ENCODE results near the gene PPP2R3B. TPM values are rescaled to one million over a fixed set of nuclear protein-coding genes. Genes with fewer than 3 reads are reported as not detected.
A peak's percentile ranks its signal among the peaks of the same experiment; 100 is the strongest.
"Not testable (repeated sequence)": the region's sequence is repeated elsewhere in the genome, so short reads cannot be mapped to it uniquely, and the experiment has no call there.

The PPP2R3B gene
- total RNA-seq, 2 donors from 2014 or later = 23.9 to 37.8 TPM

DNA sequence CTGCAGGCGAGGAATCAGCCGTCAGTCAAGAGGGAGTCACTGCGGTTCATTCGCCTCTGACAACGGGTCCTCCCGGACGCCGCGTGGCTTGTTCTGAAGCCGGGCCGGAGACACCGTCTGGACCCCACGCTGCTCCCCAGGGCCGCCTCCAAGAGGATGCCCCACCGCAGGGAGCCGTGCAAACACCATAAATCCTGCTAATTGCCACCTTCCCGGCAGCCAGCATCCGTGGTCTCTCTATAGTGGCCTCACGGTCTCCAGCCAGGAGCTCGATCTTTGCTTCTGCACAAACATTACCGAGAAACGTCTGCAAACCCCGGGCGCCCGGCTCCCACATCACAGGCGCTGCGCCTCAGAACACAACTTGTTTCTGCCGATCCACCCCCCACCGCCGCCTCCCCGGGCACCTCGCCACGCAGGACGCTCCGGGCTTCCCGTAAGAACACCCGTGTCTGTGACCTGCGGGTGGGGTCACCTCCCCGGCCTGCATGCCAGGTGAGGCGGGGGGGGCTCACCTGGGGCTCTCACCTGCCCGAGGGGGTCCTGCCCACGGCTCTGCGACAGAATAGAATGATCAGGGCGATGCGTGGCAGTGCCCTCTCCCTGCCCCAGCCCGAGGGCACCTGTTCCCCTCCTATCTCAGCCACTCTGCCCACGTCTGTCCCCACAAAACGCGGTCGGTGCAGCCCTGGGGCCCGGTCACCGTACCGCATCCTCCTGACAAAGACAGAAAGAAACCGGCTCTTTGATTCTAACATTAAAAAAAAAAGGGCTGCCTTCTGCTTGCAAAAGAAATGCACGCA, 32.4 kb upstream of the PPP2R3B start:
- ATAC-seq (no peak), DNase-seq (ENCODE audit: low spot score in 2 of 2) (no peak)
- Mint-ChIP-seq H3K9me3 (no peaks in the 10 kb centered on the region), H3K27ac (no peak overlapping the region), H3K36me3 (no peaks in the 10 kb centered on the region)

DNA sequence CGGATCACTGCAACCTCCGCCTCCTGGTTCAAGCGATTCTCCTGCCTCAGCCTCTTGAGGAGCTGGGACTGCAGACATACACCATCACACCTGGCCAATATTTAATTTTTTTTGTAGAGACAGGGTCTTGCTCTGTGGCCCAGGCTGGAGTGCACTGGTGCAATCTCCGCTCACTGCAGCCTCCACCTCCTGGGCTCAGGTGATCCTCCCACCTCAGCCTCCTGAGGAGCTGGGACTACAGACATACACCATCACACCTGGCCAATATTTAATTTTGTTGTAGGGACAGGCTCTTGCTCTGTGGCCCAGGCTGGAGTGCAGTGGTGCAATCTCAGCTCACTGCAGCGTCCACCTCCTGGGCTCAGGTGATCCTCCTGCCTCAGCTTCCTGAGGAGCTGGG, 28.8 kb upstream of the PPP2R3B start:
- not testable (repeated sequence) for H3K27ac Mint-ChIP-seq; DNase-seq (ENCODE audit: low spot score in 2 of 2); H3K9me3 Mint-ChIP-seq; H3K36me3 Mint-ChIP-seq; ATAC-seq

DNA sequence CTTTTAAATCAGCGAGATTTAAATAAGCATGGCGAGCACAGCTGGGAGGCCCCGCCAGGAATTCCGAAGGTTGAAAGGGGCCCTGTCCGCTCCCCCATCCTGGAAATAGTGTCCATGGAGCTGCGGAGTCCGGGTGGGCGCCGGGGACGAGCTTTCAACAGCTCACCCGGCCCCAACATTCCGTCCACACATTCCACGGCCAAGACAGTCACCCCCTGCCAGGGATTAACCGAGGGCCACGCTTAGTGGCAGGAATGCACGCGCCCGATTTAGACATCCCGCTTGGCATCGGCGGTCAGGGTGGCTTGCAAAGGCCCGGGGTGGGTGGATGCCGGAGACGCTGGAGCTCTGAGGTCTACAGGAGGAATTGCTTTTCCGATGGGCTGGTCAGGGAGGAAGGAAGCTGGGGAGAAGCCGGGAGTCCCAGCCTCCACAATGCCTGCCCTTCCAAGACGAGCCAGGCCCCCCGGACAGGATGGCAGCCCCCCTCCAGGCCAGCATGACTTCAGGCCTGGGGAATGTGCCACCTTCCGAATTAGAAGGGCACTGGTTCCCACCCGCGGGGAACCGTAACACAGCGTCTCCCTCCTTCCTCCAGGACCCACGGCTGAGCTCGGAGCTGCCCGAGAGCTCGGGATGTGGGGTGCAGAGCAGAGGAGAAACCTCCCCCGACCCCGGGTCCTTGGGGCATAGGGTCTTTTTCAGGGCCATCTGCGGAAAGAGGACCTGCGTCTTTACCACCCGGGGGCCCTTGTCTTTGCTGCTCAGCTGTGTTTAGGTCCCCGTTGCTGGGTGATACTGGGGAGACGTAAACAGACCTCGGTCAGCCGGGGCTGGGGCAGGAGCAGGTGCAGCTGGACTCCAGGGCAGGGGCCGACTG, 26.9 kb upstream of the PPP2R3B start:
- ATAC-seq (no peak), DNase-seq (ENCODE audit: low spot score in 2 of 2) (no peak)
- Mint-ChIP-seq H3K36me3 (peaks cover 5 to 9% of the 10 kb centered on the region in 2 donors), H3K27ac (no peak overlapping the region), H3K9me3 (peaks cover 3 to 4% of the 10 kb centered on the region in 2 donors)

DNA sequence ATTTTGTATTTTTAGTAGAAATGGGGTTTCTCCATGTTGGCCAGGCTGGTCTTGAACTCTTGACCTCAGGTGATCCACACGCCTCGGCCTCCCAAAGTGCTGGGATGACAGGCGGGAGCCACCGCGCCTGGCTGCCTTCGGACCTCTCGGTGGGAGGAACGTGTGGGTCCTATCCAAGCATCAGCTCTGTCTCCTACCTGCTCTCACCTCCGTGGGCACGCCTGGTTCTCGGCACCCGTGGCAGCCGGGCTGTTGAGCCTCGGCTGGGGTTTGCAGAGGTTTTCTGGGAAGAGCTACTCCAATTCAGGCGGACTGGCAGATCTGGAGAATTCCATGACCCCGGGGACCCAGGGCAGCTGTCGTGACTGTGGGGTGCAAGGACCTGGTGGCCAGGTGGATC, 23.6 kb upstream of the PPP2R3B start:
- ATAC-seq (no peak), DNase-seq (ENCODE audit: low spot score in 2 of 2) (no peak)
- no peak overlapping the region for H3K27ac Mint-ChIP-seq
- peaks cover 3 to 4% of the 10 kb centered on the region in 2 donors for H3K9me3 Mint-ChIP-seq
- H3K36me3 Mint-ChIP-seq = peaks cover 5 to 9% of the 10 kb centered on the region in 2 donors

DNA sequence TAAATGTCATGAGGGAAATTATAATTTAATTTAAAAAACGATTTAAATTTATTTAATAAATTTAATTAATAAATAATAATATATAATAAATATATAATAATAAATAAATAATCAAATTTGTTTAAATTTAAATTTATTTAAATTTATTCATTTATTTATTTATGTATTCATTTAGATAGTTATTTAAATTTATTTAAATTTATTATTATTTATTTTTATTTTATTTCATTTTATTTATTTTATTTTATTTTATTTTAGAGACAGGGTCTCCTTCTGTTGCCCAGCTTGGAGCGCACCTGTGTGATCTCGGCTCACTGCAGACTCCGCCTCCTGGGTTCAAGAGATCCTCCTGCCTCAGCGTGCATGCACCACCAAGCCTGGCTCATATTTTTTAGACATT, 18.4 kb upstream of the PPP2R3B start:
- Mint-ChIP-seq H3K9me3 (peaks cover 3 to 4% of the 10 kb centered on the region in 2 donors), H3K36me3 (peaks cover 5 to 9% of the 10 kb centered on the region in 2 donors), H3K27ac (no peak overlapping the region)
- ATAC-seq (no peak), DNase-seq (ENCODE audit: low spot score in 2 of 2) (no peak)

DNA sequence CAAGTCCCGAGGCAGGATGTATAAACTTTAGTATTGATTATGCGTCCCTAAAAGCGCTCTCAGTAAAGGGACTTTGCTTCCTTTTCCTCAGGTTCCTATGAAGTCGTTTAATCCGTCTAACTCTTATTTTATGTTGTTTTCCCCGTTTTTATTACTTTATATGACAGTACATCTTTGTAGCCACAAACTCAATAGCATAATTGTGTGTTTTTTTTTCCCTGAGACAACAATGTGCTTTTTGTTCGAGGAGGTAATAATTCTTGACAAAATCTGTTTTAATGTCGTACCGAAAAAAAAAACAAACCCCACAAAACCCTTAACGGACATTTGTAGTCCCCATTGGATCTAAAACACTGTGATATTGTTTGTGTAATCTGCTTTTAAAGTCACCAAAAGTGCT, 17.9 kb upstream of the PPP2R3B start:
- DNase-seq (ENCODE audit: low spot score in 2 of 2) (no peak), ATAC-seq (no peak)
- Mint-ChIP-seq H3K9me3 (peaks cover 3 to 4% of the 10 kb centered on the region in 2 donors), H3K27ac (no peak overlapping the region), H3K36me3 (peaks cover 5 to 9% of the 10 kb centered on the region in 2 donors)

DNA sequence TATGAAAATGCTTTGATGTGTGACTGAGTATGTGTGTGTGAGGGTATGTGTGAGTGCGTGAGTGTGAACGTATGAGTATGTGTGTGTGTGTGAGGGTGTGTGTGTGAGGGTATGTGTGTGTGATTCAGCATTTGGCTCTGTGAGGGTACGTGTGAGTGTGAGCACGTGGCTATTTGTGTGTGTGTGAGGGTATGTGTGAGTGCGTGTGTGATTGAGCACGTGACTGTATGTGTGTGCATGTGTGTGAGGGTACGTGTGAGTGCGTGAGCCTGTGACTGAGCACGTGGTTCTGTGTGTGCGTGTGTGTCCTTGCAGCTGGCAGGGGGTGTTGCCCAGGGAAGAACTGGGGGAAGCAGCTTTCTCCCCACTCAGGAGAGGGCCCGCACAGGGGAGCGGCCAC, 16.1 kb upstream of the PPP2R3B start:
- no peaks in the 10 kb centered on the region for H3K9me3 Mint-ChIP-seq
- H3K36me3 Mint-ChIP-seq = no peaks in the 10 kb centered on the region
- no peak for DNase-seq (ENCODE audit: low spot score in 2 of 2)
- no peak overlapping the region for H3K27ac Mint-ChIP-seq
- no peak for ATAC-seq

DNA sequence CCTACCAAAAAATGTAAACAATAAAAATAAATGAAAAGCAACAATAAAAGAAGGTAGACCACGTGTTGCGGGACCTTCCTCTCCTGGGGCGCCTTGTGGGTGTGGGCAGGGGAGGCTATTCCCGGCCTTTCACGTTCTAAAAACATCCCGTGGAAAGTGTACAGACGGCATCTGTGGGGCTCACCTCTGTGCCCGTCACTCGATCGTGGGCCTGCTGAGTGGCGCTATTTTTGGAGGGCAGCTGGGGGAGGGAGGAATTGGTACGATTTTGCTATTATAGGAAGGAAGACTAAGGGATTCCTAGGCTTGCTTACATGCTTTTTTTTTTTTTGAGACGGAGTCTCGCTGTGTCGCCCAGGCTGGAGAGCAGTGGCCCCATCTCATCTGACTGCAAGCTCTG, 13.6 kb upstream of the PPP2R3B start:
- ATAC-seq (no peak), DNase-seq (ENCODE audit: low spot score in 2 of 2) (no peak)
- H3K36me3 Mint-ChIP-seq = no peaks in the 10 kb centered on the region
- H3K27ac Mint-ChIP-seq = no peak overlapping the region
- no peaks in the 10 kb centered on the region for H3K9me3 Mint-ChIP-seq

DNA sequence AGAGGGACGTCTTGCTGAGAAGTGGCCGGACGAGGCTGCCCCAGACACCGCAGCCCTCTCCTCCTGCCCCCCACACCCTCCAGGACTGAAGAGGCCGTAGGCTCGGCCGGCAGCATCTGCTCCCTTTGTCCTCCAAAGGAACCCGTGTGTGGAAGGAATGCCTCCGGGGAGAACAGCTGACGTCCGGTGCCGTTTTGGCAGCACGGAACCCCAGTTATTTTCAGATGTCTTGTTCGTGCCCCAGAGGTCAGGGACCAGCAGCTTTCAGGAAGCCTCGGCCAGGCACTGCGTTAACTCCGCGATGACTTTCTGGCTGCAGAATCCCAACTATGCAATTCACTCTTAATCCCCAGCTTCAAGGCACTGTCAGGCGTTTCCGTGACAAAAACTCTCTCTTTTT, 10.9 kb upstream of the PPP2R3B start:
- Mint-ChIP-seq H3K27ac (no peak overlapping the region), H3K9me3 (no peaks in the 10 kb centered on the region), H3K36me3 (no peaks in the 10 kb centered on the region)
- DNase-seq (ENCODE audit: low spot score in 2 of 2) (no peak), ATAC-seq (no peak)

DNA sequence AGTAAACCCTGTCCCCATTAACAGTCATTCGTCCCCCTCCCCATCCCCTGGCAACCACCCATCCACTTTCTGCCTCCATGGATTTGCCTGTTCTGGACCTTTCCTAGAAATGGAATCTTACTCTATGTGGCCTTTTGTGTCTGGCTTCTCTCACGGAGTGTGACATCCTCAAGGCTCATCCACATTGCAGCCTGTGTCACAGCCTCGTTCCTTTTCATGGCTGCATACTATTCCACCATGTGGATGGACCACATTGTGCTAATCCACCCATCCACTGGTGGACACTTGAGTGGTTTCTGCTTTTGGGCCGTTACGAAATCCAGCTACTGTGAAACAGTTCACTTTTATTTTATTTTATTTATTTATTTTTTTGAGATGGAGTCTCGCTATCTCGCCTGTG, 8.1 kb upstream of the PPP2R3B start:
- ATAC-seq (no peak), DNase-seq (ENCODE audit: low spot score in 2 of 2) (no peak)
- H3K36me3 Mint-ChIP-seq = no peaks in the 10 kb centered on the region
- no peaks in the 10 kb centered on the region for H3K9me3 Mint-ChIP-seq
- no peak overlapping the region for H3K27ac Mint-ChIP-seq

DNA sequence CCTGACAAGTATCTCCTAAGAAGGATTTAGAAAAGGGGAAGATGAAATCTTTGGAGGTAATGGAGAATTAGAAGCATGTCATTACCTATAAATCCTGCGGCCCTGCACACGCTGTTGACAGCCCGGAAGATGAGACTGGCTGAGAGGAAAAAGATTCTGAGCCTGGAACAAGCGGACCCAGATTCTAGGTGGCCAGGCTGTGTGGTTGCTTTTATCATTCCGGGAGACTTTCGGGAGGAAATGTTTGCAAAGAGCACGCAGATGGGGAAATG, 5.8 kb upstream of the PPP2R3B start:
- H3K9me3 Mint-ChIP-seq = no peaks in the 10 kb centered on the region
- no peak overlapping the region for H3K27ac Mint-ChIP-seq
- DNase-seq (ENCODE audit: low spot score in 2 of 2) (no peak), ATAC-seq (no peak)
- no peaks in the 10 kb centered on the region for H3K36me3 Mint-ChIP-seq

DNA sequence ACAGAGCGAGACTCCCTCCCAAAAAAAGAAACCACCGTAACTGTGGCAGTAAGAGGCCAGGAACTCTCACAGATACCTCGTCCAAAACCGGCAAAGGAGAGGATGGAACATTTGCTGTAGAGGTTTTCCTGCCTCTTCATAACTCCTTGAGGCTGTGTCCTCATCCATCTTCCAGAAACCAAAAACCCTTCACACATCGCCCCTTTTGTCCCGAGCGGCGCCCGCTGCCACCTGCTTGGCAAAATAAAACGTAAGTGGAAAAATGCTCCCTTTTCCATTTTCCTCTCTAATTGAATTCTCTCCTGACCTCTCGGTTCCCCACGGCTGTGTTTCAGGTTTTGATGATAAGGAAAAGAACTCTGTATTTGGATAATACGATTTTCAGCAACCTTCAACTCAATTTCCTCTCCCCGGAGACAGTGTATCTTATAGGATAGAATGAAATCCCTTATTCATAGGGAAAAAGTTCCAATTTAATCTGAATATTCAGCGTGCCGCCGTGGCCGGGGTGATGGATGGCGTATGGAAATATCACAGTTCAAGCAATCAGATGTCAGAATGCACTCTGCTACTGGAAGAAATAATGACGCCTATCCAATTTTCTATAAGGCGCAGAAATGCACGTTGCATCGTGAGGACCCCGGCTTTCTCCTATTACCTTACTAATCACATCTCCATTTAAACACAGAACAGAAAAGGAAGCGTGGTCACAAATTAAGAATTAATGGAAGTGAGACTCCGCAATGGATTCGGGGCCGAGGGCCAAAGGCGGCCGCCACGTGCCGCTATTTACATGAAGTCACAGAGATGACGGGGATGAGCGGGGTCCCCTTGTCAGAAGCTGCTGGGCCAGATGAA, 5.2 kb upstream of the PPP2R3B start:
- Mint-ChIP-seq H3K9me3 (no peaks in the 10 kb centered on the region), H3K36me3 (no peaks in the 10 kb centered on the region), H3K27ac (no peak overlapping the region)
- no peak for ATAC-seq
- no peak for DNase-seq (ENCODE audit: low spot score in 2 of 2)

DNA sequence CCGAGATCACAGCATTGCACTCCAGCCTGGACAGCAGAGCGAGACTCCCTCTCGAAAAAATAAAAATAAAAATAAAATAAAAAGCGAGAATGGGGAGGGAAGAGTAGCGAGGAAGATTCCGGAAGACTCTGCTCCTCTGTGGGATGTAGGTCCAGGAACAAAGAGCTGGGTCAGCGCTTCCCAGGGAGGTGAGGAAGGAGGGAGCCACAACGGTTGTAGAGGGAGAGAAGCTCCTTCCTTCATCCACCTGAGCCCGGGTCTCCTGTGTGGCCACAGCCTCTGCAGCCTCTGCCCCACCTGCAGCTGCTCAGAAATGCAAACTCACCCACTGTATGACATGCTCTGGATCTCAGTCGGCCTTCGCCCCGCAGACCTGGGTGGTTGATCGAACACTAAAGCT, 3.8 kb upstream of the PPP2R3B start:
- Mint-ChIP-seq H3K36me3 (no peaks in the 10 kb centered on the region), H3K9me3 (no peaks in the 10 kb centered on the region), H3K27ac (no peak overlapping the region)
- DNase-seq (ENCODE audit: low spot score in 2 of 2) = no peak
- no peak for ATAC-seq

DNA sequence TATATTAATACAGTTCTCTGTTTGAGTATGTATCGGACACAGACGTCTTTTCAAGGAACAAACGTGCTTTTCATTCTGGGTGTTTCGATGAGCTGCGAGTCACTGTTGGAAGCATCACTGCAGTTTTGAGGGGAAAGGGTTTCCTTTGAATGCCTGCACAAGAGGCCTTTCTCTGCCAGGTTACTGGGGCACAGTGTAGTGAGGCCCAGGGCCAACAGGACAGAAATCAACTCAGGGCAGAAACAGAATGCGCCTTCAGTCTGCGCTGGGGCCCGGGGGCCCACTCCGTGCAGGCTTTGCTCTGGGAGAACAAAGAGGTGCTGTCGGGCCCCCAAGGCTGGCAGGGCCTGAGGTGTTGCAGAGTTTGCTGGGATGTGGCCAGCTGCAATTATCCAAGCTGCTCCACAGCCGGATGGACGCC, 2.3 kb upstream of the PPP2R3B start:
- H3K27ac Mint-ChIP-seq = peak overlapping the region in 1 of 2 donors; percentile 59

DNA sequence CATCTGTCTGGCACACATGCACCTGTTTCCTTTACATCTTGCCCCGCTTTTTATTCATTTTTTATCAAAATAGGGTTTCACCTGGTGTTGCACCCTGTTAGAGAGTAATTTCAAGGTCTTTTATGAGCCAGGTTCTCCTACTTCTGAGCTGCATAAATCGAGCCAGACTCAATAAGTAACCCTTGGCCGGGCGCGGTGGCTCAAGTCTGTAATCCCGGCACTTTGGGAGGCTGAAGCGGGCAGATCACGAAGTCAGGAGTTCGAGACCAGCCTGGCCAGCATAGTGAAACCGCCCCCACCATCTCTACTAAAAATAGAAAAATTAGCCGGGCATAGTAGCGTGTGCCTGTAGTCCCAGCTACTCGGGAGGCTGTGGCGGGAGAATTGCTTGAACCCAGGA, 1.0 kb upstream of the PPP2R3B start:
- no peaks in the 10 kb centered on the region for H3K9me3 Mint-ChIP-seq
- DNase-seq (ENCODE audit: low spot score in 2 of 2) = no peak
- H3K27ac Mint-ChIP-seq = peak overlapping the region; percentile 95 to 99
- no peak for ATAC-seq
- no peaks in the 10 kb centered on the region for H3K36me3 Mint-ChIP-seq

More for the DNA sequence above, 2.3 kb upstream of the PPP2R3B start:
- ATAC-seq = no peak
- Mint-ChIP-seq H3K9me3 (no peaks in the 10 kb centered on the region), H3K36me3 (no peaks in the 10 kb centered on the region)
- DNase-seq (ENCODE audit: low spot score in 2 of 2) = no peak

DNA sequence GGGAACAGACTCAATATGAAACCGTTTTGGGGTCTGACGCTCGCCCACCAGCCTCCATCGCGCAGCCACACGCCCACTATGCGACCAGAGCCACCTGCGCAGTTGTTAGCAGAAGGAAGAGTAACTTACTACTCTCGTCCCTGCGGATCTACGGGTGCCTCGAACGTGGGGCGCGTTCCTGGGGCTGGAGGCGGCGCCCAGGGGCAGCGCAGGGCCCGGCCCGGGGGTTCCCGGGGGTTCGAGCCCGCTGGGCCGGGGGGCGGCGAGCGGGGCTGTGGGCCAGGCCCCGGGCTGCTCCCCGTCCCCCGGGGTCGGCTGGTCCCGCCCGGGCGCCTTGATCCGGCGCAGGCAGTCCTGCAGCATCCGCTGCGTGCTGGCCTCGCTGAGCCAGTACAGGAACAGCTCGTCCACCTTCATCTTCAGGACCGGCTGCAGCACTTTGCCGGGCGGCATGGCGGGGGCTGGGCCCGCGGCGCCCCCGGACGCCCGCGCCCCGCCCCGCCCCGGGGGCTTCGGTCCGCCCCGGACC, 404 bp downstream of the PPP2R3B start:
- Mint-ChIP-seq H3K27ac (peak overlapping the region in 1 of 2 donors; percentile 95), H3K36me3 (no peaks in the 10 kb centered on the region)

DNA sequence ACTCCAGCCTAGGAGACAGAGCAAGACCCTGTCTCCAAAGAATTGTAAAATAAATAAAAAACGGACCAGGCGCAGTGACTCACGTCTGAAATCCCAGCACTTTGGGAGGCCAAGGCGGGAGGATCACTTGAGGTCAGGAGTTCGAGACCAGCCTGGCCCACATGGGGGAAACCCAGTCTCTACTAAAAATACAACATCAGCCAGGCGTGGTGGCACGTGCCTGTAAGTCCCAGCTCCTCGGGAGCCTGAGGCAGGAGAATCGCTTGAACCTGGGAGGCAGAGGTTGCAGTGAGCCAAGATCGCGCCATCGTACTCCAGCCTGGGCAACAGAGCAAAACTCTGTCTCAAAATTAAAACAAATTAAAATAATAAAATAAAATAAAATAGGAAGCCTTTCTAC, 971 bp downstream of the PPP2R3B start:
- ATAC-seq; H3K9me3 Mint-ChIP-seq; DNase-seq (ENCODE audit: low spot score in 2 of 2); H3K27ac Mint-ChIP-seq; H3K36me3 Mint-ChIP-seq: not testable (repeated sequence)

More for the DNA sequence above, 404 bp downstream of the PPP2R3B start:
- DNase-seq (ENCODE audit: low spot score in 2 of 2) (peak; percentile 22 to 67), ATAC-seq (peak; percentile 3 to 7)
- no peaks in the 10 kb centered on the region for H3K9me3 Mint-ChIP-seq
